H1 (cell line): ENCODE data around the gene TP73. TPM values are rescaled to one million over a fixed set of nuclear protein-coding genes. Genes with fewer than 3 reads are reported as not detected.

Experiments
- ASH2L ChIP-seq: fragments of 200-600, 300-600 bp; sonication (generic); IDR thresholded peaks from one replicate; pipeline ENCODE4 v1.7.1; 2017; ENCODE audit warnings: low read length
- CHD2 ChIP-seq: IDR thresholded peaks from 2 replicates; pipeline ENCODE4 v1.6.1; 2012; ENCODE audit warnings: low read length, improper control_type of control experiment
- HDAC6 ChIP-seq: IDR thresholded peaks from one replicate; pipeline ENCODE4 v1.7.1; 2012; ENCODE audit warnings: low read depth, mild to moderate bottlenecking, inconsistent platforms, low read length, moderate library complexity
- RXRA ChIP-seq: IDR thresholded peaks from 2 replicates; pipeline ENCODE4 v1.6.1; 2011; ENCODE audit warnings: low read depth, mild to moderate bottlenecking, low read length, moderate library complexity; ENCODE audit not compliant: insufficient read depth
- polyA plus RNA-seq, 7 experiments: library from polyadenylated mRNA; depleted of rRNA in 3 of 7; stranded (reverse) in 5 of 7; unstranded in 2 of 7; fragments of >200 nt in 5 of 7; fragments of 200-250 nt in 2 of 7; gene quantifications; 1 replicate in 5 of 7; 2 replicates in 1 of 7; 4 replicates in 1 of 7; pipeline versions ENCODE4 v1.2.1 to v1.2.3, GENCODE V29; 2011 to 2013; ENCODE audit warnings: missing spikeins in 2 of 7, mixed read lengths in 2 of 7
- total RNA-seq: library from RNA; stranded (reverse); fragmentation: NEBNext Ultra II Directional; extraction: Animal tissue kit (Norgen Biotek cat#: 25700); gene quantifications from 2 replicates; pipeline ENCODE4 v1.2.1, GENCODE V29; 2021
- TF ChIP-seq, protein P1 (sequence below): IDR thresholded peaks from 2 replicates; pipeline ENCODE4 v1.6.1; 2012; ENCODE audit warnings: inconsistent platforms

The TP73 gene
- total and polyA plus RNA-seq, 2 of the 8 experiments (the other 6 are each of a cell fraction or from before 2014, with no cell fraction given), result 2.6 to 3.1 TPM

DNA sequence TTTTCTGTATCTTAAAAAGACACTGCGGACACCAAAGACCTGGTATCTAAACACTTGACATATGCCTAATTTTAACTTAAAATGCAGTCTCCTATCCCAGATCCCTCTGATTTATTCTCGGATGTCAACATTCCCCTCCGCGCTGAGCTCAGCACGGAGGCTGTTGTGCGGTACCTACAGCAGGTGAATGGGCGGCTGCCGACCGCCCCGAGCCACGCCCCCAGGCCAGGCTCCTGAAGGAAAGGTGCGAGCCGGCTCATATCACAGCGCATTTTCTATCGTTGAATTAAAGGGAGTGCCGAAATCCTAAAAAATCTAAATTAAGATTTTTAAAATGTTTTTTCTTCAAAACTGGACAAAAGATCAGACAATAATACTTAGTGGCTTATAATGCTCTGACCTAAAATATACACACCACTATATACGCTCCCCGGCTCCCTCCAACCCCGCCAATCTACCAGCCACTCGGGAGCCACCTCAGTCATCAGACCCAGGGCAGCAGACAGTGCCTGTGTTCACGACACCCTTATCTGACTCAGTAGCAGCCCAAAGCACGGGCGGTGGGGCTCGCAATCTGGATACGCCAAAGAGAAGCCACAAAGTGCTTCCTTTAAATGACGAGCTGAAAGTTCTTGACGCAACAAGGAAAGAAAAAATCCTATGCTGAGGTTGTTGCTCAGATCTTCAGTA, 6.5 kb upstream of the TP73 start (continued):
- TF ChIP-seq, protein P1, sequence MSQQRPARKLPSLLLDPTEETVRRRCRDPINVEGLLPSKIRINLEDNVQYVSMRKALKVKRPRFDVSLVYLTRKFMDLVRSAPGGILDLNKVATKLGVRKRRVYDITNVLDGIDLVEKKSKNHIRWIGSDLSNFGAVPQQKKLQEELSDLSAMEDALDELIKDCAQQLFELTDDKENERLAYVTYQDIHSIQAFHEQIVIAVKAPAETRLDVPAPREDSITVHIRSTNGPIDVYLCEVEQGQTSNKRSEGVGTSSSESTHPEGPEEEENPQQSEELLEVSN, result no peak
- TF ChIP-seq HDAC6, result no peak
- no peak for TF ChIP-seq RXRA
- no peak for TF ChIP-seq CHD2
- no peak for TF ChIP-seq ASH2L
